22Rv1 (cell line): ENCODE measurements around the gene LRRC61.

Source experiments
- ZFX ChIP-seq: fragments of 450-650 bp; IDR thresholded peaks from 2 replicates; pipeline ENCODE4 v1.6.1; 2017; ENCODE audit warnings: antibody characterized with exemption, borderline replicate concordance
- TF ChIP-seq, protein P1 (sequence below): fragments of 450-650 bp; IDR thresholded peaks from 2 replicates; pipeline ENCODE4 v1.5.1; 2017; ENCODE audit warnings: mild to moderate bottlenecking

DNA sequence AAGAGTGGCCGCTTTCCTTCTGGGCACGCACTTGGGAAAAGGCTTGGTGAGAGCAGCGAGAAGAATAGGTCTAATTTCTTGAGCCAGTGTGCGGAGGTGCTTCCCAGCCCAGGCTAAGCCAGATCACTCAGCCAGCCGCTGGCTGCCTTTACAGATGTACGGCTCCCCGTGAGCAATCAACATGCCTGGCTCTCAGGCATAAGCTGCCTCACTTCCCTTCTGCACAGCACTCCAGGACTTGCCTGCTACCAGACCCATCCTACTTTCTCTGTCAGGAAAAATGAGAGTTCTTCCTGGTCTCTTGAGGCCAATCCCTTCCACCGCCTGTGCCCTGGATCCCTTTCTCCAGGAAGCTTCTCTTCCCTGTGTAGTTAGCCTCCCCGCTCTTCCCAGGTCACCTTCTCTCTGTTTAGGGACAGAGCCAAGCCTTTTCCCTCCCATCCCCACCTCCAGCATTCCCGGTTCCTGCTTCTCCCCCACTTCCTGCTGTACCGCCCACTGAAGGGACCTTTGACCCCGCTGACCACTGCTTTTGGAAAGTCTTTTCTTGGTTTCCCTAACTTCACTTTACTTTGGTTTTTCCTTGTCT, 1.3 kb downstream of the LRRC61 start:
- TF ChIP-seq, protein P1, sequence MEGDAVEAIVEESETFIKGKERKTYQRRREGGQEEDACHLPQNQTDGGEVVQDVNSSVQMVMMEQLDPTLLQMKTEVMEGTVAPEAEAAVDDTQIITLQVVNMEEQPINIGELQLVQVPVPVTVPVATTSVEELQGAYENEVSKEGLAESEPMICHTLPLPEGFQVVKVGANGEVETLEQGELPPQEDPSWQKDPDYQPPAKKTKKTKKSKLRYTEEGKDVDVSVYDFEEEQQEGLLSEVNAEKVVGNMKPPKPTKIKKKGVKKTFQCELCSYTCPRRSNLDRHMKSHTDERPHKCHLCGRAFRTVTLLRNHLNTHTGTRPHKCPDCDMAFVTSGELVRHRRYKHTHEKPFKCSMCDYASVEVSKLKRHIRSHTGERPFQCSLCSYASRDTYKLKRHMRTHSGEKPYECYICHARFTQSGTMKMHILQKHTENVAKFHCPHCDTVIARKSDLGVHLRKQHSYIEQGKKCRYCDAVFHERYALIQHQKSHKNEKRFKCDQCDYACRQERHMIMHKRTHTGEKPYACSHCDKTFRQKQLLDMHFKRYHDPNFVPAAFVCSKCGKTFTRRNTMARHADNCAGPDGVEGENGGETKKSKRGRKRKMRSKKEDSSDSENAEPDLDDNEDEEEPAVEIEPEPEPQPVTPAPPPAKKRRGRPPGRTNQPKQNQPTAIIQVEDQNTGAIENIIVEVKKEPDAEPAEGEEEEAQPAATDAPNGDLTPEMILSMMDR = no peak
- TF ChIP-seq ZFX = no peak
